Lung (tissue), 12 donors: Measurements from ENCODE around the gene SCARB2. TPM values are rescaled to one million over a fixed set of nuclear protein-coding genes. Genes with fewer than 3 reads are reported as not detected.

Experiments
- ATAC-seq: fragments of 200-7000 bp; cut with Tn5 transposase; one replicate; pipeline ENCODE4 v1.9.1; 2020; ENCODE audit warnings: moderate number of reproducible peaks; ENCODE audit not compliant: insufficient read depth, low FRiP score
- DNase-seq, 3 donors: peaks; one replicate each; pipeline ENCODE4 v3.0.0-alpha.2; 2013 to 2017
- H3K27ac ChIP-seq, 2 donors: one replicate each; pipeline ENCODE4 v1.5.1; 2013; ENCODE audit warnings: mild to moderate bottlenecking in 2 of 2, moderate library complexity in 2 of 2, control low read depth in 1 of 2, inconsistent platforms in 1 of 2, low read depth in 1 of 2, low read length in 1 of 2
- H3K27me3 ChIP-seq, 3 donors: one replicate each; pipeline ENCODE4 v1.5.1; 2013; ENCODE audit warnings: low read length in 2 of 3; ENCODE audit not compliant: control insufficient read depth in 3 of 3, insufficient read depth in 3 of 3
- H3K36me3 ChIP-seq, 4 donors: one replicate each; pipeline ENCODE4 v1.5.1; 2013; ENCODE audit warnings: low read length in 4 of 4, mild to moderate bottlenecking in 1 of 4, moderate library complexity in 1 of 4; ENCODE audit not compliant: control insufficient read depth in 4 of 4, insufficient read depth in 4 of 4
- H3K4me1 ChIP-seq, 5 donors: one replicate each; pipeline ENCODE4 v1.5.1; 2013; ENCODE audit warnings: low read length in 5 of 5, mild to moderate bottlenecking in 2 of 5, moderate library complexity in 1 of 5; ENCODE audit not compliant: control insufficient read depth in 5 of 5, insufficient read depth in 5 of 5
- H3K4me3 ChIP-seq: one replicate; pipeline ENCODE4 v1.5.1; 2013; ENCODE audit warnings: mild to moderate bottlenecking, control low read depth, moderate library complexity
- H3K9ac ChIP-seq, 2 donors: one replicate each; pipeline ENCODE4 v1.5.1; 2013; ENCODE audit warnings: low read length in 2 of 2, control low read depth in 1 of 2; ENCODE audit not compliant: insufficient read depth in 1 of 2
- H3K9me3 ChIP-seq, 4 donors: one replicate each; pipeline ENCODE4 v1.5.1; 2013; ENCODE audit warnings: low read length in 3 of 4, mild to moderate bottlenecking in 1 of 4, moderate library complexity in 1 of 4; ENCODE audit not compliant: control insufficient read depth in 4 of 4, insufficient read depth in 3 of 4
- WGBS, 2 donors: extraction: QIAGEN DNeasy Blood & Tissue Kit; methylation state at CpG; one replicate each; pipeline ENCODE4 v1.1.7; 2013; 5-methylcytosine and 5-hydroxymethylcytosine counted together
- polyA plus RNA-seq, 2 donors: library from polyadenylated mRNA; stranded (reverse); fragments of 200-250 nt; gene quantifications; one replicate each; pipeline ENCODE4 v1.2.1, GENCODE V29; 2013
- total RNA-seq, 2 donors: library from RNA; depleted of rRNA in 1 of 2; stranded (reverse); fragments of >200 nt in 1 of 2; gene quantifications; one replicate each; pipeline ENCODE4 v1.2.1, GENCODE V29; 2014 to 2021
- TF ChIP-seq, protein P1 (sequence below): IDR thresholded peaks from 2 replicates; pipeline ENCODE4 v1.5.1; 2012; ENCODE audit warnings: mild to moderate bottlenecking; ENCODE audit errors: control extremely low read depth, extremely low read depth
- donor health status: control.
- donor health status: control.
- donor health status: Bipolar disorder and iron deficiency.
- donor health status: healthy.
- donor health status: DM: yes; HTN: yes; CAD: no.

The SCARB2 gene
- total and polyA plus RNA-seq, 4 donors = 104 to 360 (median 150) TPM

DNA sequence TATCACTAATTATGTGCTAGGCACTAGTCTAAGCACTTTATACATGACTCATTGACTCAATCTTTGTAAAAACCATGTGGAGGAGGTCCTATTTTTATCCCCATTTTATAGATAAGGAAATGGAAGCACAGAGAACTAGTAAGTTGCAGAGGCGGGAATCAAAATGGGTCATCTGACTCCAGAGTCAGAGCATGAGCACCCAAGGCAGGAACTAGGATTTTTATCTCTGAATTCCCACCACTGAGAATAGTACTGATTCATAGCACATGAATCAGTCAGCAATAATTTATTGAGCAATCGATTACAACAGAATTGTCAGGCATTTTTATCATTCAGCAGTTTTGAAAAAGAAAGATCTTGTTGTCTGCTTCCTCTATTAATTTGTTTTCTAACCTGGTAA, 19.3 kb downstream of the SCARB2 start:
- H3K9me3 ChIP-seq = peaks cover 0 to 4% (median 1%) of the 10 kb centered on the region in 4 donors
- no peak overlapping the region for H3K9ac ChIP-seq
- ATAC-seq (peak; percentile 82), DNase-seq (no peak)
- WGBS, 2 donors = 44 to 59% methylated on average over 2 of the region's 2 CpGs
- peaks cover 10 to 47% (median 27%) of the 10 kb centered on the region in 5 donors for H3K4me1 ChIP-seq
- peak overlapping the region in 1 of 2 donors; percentile 84 for H3K27ac ChIP-seq
- H3K36me3 ChIP-seq = peaks cover 4 to 48% (median 24%) of the 10 kb centered on the region in 4 donors
- no peaks in the 10 kb centered on the region for H3K27me3 ChIP-seq
- H3K4me3 ChIP-seq = no peak overlapping the region
- TF ChIP-seq, protein P1, sequence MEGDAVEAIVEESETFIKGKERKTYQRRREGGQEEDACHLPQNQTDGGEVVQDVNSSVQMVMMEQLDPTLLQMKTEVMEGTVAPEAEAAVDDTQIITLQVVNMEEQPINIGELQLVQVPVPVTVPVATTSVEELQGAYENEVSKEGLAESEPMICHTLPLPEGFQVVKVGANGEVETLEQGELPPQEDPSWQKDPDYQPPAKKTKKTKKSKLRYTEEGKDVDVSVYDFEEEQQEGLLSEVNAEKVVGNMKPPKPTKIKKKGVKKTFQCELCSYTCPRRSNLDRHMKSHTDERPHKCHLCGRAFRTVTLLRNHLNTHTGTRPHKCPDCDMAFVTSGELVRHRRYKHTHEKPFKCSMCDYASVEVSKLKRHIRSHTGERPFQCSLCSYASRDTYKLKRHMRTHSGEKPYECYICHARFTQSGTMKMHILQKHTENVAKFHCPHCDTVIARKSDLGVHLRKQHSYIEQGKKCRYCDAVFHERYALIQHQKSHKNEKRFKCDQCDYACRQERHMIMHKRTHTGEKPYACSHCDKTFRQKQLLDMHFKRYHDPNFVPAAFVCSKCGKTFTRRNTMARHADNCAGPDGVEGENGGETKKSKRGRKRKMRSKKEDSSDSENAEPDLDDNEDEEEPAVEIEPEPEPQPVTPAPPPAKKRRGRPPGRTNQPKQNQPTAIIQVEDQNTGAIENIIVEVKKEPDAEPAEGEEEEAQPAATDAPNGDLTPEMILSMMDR = no peak

DNA sequence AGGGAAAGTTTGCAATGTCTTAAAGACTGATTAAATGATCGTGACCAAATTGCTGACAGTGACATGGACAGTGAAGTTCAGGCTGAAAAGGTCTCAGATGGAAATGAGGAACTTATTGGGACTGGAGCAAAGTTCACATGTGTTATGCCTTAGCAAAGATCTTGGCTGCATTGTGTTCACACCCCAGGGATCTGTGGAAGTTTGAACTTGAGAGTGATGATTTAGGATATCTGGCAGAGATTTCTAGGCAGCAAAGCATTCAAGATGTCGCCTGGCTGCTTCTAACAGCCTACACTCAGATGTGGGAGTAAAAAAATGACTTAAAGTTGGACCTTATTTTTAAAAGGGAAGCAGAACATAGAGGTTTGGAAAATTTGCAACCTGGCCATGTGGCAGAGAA, 21.4 kb downstream of the SCARB2 start:
- DNase-seq (no peak), ATAC-seq (no peak)
- H3K4me3 ChIP-seq = no peak overlapping the region
- no peaks in the 10 kb centered on the region for H3K27me3 ChIP-seq
- peaks cover 4 to 50% (median 24%) of the 10 kb centered on the region in 4 donors for H3K36me3 ChIP-seq
- no peak overlapping the region for H3K27ac ChIP-seq
- 83 to 86% methylated on average over 2 of the region's 2 CpGs for WGBS, 2 donors
- peaks cover 0 to 4% (median 1%) of the 10 kb centered on the region in 4 donors for H3K9me3 ChIP-seq
- H3K4me1 ChIP-seq = peaks cover 5 to 34% (median 13%) of the 10 kb centered on the region in 5 donors
- no peak overlapping the region for H3K9ac ChIP-seq
- TF ChIP-seq, protein P1 = no peak

DNA sequence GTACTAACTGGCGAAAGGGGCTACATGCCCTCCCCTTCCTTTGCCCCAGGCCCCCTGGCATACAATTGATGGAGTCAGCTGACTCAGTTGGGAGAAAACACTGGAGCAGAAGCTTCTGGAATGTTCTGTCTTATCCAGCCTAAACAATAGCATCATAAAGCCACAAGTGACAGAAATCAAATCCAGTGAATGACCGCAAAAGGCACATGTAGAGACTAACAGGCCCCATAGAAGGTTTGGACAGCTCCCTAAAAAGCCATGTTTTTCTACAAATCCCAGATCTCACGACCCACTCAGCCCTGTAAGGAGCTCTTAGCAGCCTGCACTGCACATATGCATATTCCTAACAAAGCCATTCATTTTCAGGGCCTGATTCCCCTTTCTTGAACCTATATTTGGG, 25.1 kb downstream of the SCARB2 start:
- no peak overlapping the region for H3K9ac ChIP-seq
- ATAC-seq (no peak), DNase-seq (peak in 1 of 3 donors; percentile 60)
- 73 to 86% methylated on average over 3 of the region's 3 CpGs for WGBS, 2 donors
- TF ChIP-seq, protein P1 = no peak
- peaks cover 4 to 35% (median 17%) of the 10 kb centered on the region in 4 donors for H3K36me3 ChIP-seq
- H3K4me1 ChIP-seq = peaks cover 5 to 13% (median 8%) of the 10 kb centered on the region in 5 donors
- H3K9me3 ChIP-seq = peaks cover 0 to 4% (median 1%) of the 10 kb centered on the region in 4 donors
- H3K4me3 ChIP-seq = no peak overlapping the region
- no peak overlapping the region for H3K27ac ChIP-seq
- no peaks in the 10 kb centered on the region for H3K27me3 ChIP-seq

DNA sequence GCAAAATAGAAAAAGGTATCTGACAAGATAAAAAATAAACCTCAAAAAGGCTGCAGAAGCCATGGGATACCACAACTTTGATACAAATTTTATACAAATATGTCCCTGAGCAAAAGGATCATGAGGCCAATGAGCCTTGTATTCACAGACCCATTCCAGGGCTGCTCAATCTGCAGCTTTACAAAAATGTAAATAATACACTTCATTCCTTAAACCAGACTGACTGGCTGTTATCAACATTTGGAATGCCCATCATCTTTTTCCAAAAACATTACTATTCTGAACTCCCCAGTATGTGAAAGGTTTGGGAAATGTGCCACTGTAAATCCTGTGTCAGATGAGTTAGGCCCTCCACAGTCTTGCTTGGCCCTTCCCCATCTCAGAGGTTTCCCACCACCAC, 25.5 kb downstream of the SCARB2 start:
- Histone ChIP-seq H3K9ac (no peak overlapping the region), H3K9me3 (peaks cover 0 to 4% (median 1%) of the 10 kb centered on the region in 4 donors), H3K36me3 (peaks cover 4 to 31% (median 14%) of the 10 kb centered on the region in 4 donors), H3K27ac (no peak overlapping the region), H3K4me3 (no peak overlapping the region), H3K4me1 (peaks cover 5 to 10% (median 8%) of the 10 kb centered on the region in 5 donors), H3K27me3 (no peaks in the 10 kb centered on the region)
- TF ChIP-seq, protein P1 = no peak
- no peak for ATAC-seq
- DNase-seq = no peak
